Neural cell (in vitro differentiated cells): ENCODE results near the gene WIPI1. TPM values are rescaled to one million over a fixed set of nuclear protein-coding genes. Genes with fewer than 3 reads are reported as not detected.

Source experiments
- H2AFZ ChIP-seq: fragments of 200-600, 300-800 bp; sonication (generic), shearing (Covaris generic); 2 replicates; pipeline ENCODE4 v1.6.0; 2014; ENCODE audit warnings: low read depth, mild to moderate bottlenecking, antibody characterized with exemption, low read length, moderate library complexity
- H3F3A ChIP-seq: fragments of 200-600 bp; shearing (Covaris generic); 2 replicates; pipeline ENCODE4 v1.6.1; 2016; ENCODE audit warnings: mild to moderate bottlenecking, moderate library complexity, mixed read lengths, antibody characterized with exemption, low read length; ENCODE audit not compliant: insufficient read depth, poor library complexity, severe bottlenecking
- H3K27ac ChIP-seq: fragments of 200-600, 300-800 bp; sonication (generic), shearing (Covaris generic); 2 replicates; pipeline ENCODE4 v1.5.1; 2014; ENCODE audit warnings: mild to moderate bottlenecking, low read length, moderate library complexity
- H3K27me3 ChIP-seq: fragments of 300-800, 200-600 bp; sonication (generic), shearing (Covaris generic); 2 replicates; pipeline ENCODE4 v1.6.0; 2014; ENCODE audit warnings: mild to moderate bottlenecking, low read depth, low read length, moderate library complexity; ENCODE audit not compliant: insufficient read depth
- H3K36me3 ChIP-seq: fragments of 300-800, 200-600 bp; sonication (generic), shearing (Covaris generic); 2 replicates; pipeline ENCODE4 v1.5.1; 2014; ENCODE audit warnings: mild to moderate bottlenecking, antibody characterized with exemption, low read length, moderate library complexity; ENCODE audit not compliant: insufficient read depth
- H3K4me2 ChIP-seq: fragments of 300-800, 200-600 bp; sonication (generic), shearing (Covaris generic); 2 replicates; pipeline ENCODE4 v1.6.0; 2014; ENCODE audit warnings: mild to moderate bottlenecking, low read length
- H3K4me3 ChIP-seq: fragments of 300-800, 200-600 bp; sonication (generic), shearing (Covaris generic); 2 replicates; pipeline ENCODE4 v1.5.1; 2014; ENCODE audit warnings: mild to moderate bottlenecking, low read length, moderate library complexity
- H3K79me2 ChIP-seq: fragments of 200-600 bp; shearing (Covaris generic); replicated peaks from 2 replicates; pipeline ENCODE4 v1.6.0; 2014; ENCODE audit warnings: mild to moderate bottlenecking, low read length, moderate library complexity; ENCODE audit not compliant: insufficient read depth
- H3K9ac ChIP-seq: fragments of 300-800, 200-600 bp; sonication (generic), shearing (Covaris generic); 2 replicates; pipeline ENCODE4 v1.6.1; 2016; ENCODE audit warnings: mild to moderate bottlenecking, low read length, mixed read lengths
- H3K9me2 ChIP-seq: fragments of 200-600 bp; shearing (Covaris generic); 2 replicates; pipeline ENCODE4 v1.6.1; 2016; ENCODE audit warnings: mild to moderate bottlenecking, low read length, mixed read lengths; ENCODE audit not compliant: insufficient read depth
- H3K9me3 ChIP-seq: fragments of 200-600, 300-800 bp; sonication (generic), shearing (Covaris generic); 2 replicates; pipeline ENCODE4 v1.6.1; 2016; ENCODE audit warnings: mild to moderate bottlenecking, mixed run types, low read length, moderate library complexity, mixed read lengths
- H4K20me1 ChIP-seq: fragments of 200-600 bp; shearing (Covaris generic); 2 replicates; pipeline ENCODE4 v1.6.1; 2016; ENCODE audit warnings: mild to moderate bottlenecking, mixed run types; ENCODE audit not compliant: insufficient read depth
- EP300 ChIP-seq: fragments of 450-650 bp; conservative IDR thresholded peaks from 2 replicates; pipeline ENCODE4 v1.6.1; 2014; ENCODE audit warnings: antibody characterized with exemption, mild to moderate bottlenecking, moderate library complexity; ENCODE audit not compliant: poor library complexity, severe bottlenecking
- EZH2 ChIP-seq: fragments of 200-600, 300-800 bp; shearing (Covaris generic), sonication (generic); IDR thresholded peaks from 2 replicates; pipeline ENCODE4 v1.6.1; 2014; ENCODE audit warnings: antibody characterized with exemption, low read length, borderline replicate concordance, mild to moderate bottlenecking; ENCODE audit not compliant: insufficient read depth, poor library complexity, severe bottlenecking
- MXI1 ChIP-seq: fragments of 450-650 bp; conservative IDR thresholded peaks from 2 replicates; pipeline ENCODE4 v1.6.1; 2014; ENCODE audit warnings: antibody characterized with exemption, mild to moderate bottlenecking; ENCODE audit not compliant: poor library complexity, severe bottlenecking
- POLR2AphosphoS5 ChIP-seq: IDR thresholded peaks from 2 replicates; pipeline ENCODE4 v1.6.1; 2012
- RAD21 ChIP-seq: fragments of 450-650 bp; conservative IDR thresholded peaks from 2 replicates; pipeline ENCODE4 v1.6.1; 2014; ENCODE audit warnings: antibody characterized with exemption, mild to moderate bottlenecking, moderate library complexity
- REST ChIP-seq: IDR thresholded peaks from 2 replicates; pipeline ENCODE4 v1.6.1; 2012; ENCODE audit warnings: borderline replicate concordance
- SMC3 ChIP-seq: fragments of 450-650 bp; conservative IDR thresholded peaks from 2 replicates; pipeline ENCODE4 v1.6.1; 2014; ENCODE audit warnings: antibody characterized with exemption, mild to moderate bottlenecking, moderate library complexity; ENCODE audit not compliant: poor library complexity
- TAF1 ChIP-seq: IDR thresholded peaks from 2 replicates; pipeline ENCODE4 v1.6.1; 2012; ENCODE audit warnings: low read depth
- polyA plus RNA-seq: library from polyadenylated mRNA; depleted of rRNA; stranded (reverse); fragments of >200 nt; gene quantifications from 2 replicates; pipeline ENCODE4 v1.2.3, GENCODE V29; 2014
- TF ChIP-seq, protein P1 (sequence below): fragments of 450-650 bp; IDR thresholded peaks from 2 replicates; pipeline ENCODE4 v1.5.1; 2014; ENCODE audit warnings: antibody characterized with exemption, mild to moderate bottlenecking, moderate library complexity; ENCODE audit not compliant: poor library complexity, severe bottlenecking

Gene WIPI1
- polyA plus RNA-seq, 1 donor from 2014 or later = 17.8 TPM

DNA sequence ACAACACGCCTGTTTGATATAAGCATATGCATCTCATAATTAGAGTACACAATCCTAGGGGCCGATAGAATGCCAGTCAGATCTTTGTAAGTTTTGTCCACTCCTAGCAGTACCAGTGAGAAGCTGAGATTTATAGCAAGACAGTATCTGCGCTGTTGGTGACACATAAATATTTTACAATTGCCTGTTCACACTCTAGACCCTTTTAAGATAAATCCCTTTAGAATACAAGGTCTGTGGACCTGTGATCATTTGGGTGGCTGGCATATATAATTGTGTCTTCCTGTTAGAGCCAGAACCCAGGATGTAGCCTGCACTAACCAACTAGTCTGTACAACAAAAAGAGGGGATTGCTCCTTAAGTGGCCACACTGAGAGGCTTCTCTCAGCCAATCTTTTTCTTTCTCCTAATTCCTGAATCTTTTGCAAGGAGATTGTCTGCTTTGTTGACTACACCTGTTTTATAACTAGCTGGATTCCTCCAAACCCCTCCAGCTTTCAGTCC lies 74.7 kb downstream of the WIPI1 start:
- Histone ChIP-seq H3K9me3 (no peaks in the 10 kb centered on the region), H2AFZ (no peak overlapping the region), H3K4me3 (no peak overlapping the region), H3K9me2 (no peaks in the 10 kb centered on the region), H3K4me2 (no peak overlapping the region), H3K27me3 (no peaks in the 10 kb centered on the region), H4K20me1 (no peaks in the 10 kb centered on the region), H3K9ac (no peak overlapping the region), H3K27ac (no peak overlapping the region), H3K79me2 (no peaks in the 10 kb centered on the region), H3K36me3 (no peaks in the 10 kb centered on the region), H3F3A (no peaks in the 10 kb centered on the region)
- TF ChIP-seq SMC3 (no peak), REST (no peak), RAD21 (no peak), TAF1 (no peak), MXI1 (no peak), EP300 (no peak)

DNA sequence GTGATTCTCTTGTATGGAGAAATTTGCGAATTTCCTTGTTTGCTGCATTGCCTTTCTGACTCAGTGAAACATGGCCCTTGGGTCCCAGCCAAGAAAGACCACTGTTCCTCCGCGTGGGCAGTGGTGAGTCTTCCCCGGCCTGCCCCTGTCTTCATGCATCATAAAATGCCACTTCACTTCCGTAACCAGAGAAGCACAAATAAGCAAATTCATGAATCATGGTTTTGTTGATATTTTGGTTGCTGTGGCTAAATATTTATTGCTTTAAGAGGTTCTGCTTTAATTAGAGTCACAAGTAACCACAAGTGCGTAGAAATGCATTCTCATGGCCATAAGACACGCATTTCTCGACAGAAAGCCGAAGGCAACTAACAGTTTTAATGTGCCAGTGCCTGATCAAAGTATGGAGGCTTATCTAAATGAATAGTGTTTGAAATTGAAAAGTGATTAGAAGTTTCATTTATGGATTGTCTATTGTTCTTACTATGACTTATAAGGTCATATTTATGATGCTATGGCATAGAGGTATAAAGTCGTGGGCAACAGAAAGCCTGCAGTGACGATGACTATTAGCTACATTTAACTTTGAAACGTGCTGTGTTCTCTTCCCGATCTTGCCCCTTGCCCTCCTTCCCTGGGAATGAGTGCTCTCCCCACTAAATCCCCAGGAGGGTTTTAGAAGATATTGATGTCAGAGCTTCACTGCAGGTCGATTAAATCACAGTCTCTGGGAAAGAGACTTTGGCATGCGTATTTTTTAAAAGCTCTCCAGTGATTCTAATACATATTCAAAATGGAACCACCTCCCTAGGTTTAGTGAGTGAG lies 76.0 kb downstream of the WIPI1 start:
- H3K36me3 ChIP-seq = no peaks in the 10 kb centered on the region
- no peaks in the 10 kb centered on the region for H3F3A ChIP-seq
- H3K9me2 ChIP-seq = no peaks in the 10 kb centered on the region
- H3K79me2 ChIP-seq = no peaks in the 10 kb centered on the region
- no peaks in the 10 kb centered on the region for H4K20me1 ChIP-seq
- H3K4me2 ChIP-seq = no peak overlapping the region
- no peaks in the 10 kb centered on the region for H3K27me3 ChIP-seq
- TF ChIP-seq MXI1 = no peak
- no peak for TF ChIP-seq POLR2AphosphoS5
- no peak overlapping the region for H2AFZ ChIP-seq
- H3K4me3 ChIP-seq = no peak overlapping the region
- no peak overlapping the region for H3K27ac ChIP-seq
- H3K9ac ChIP-seq = no peak overlapping the region
- H3K9me3 ChIP-seq = no peaks in the 10 kb centered on the region

DNA sequence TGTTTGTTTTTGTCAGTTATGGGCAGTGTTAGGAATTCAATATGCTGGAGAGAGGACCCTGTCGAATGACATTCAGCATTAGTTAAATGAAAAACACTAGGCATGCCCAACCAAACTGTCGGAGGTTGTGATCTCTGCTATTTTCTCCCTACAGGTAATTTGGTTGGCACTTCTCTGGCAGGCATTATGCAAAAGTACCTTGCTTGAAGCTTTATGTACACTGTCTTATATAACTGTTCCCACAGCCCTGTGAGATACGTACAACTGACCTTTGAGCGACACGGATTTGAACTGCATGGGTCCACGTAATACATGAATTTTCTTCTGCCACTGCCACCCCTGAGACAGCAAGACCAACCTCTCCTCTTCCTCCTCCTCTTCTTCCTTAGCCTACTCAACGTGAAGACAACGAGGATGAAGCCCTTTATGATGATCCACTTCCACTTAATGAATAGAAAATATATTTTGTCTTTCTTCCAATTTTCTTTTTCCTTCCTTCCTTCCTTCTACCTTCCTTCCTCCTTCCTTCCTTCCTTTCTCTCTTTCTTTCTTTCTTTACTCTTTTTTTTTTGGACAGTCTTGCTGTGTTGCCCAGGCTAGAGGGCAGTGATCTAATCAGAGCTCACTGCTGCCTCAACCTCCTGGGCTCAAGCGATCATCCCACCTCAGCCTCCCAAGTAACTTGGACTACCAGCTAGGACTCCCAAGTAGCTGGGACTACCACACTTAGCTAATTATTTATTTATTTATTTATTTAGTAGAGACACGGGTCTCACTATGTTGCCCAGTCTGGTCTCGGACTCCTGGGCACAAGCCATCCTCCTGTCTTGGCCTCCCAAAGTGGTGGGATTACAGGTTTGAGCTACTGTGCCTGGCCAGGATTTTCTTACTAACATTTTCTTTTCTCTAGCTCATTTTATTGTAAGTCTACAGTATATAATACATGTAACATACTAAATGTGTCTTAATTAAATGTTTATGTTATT lies 77.3 kb downstream of the WIPI1 start:
- Histone ChIP-seq H3K9ac (no peak overlapping the region), H3K27me3 (no peaks in the 10 kb centered on the region), H3K36me3 (no peaks in the 10 kb centered on the region), H3K9me3 (no peaks in the 10 kb centered on the region), H2AFZ (no peak overlapping the region), H3K4me2 (no peak overlapping the region), H3K79me2 (no peaks in the 10 kb centered on the region), H3K27ac (no peak overlapping the region), H3K4me3 (no peak overlapping the region), H3K9me2 (no peaks in the 10 kb centered on the region), H4K20me1 (no peaks in the 10 kb centered on the region), H3F3A (no peaks in the 10 kb centered on the region)
- TF ChIP-seq, protein P1, sequence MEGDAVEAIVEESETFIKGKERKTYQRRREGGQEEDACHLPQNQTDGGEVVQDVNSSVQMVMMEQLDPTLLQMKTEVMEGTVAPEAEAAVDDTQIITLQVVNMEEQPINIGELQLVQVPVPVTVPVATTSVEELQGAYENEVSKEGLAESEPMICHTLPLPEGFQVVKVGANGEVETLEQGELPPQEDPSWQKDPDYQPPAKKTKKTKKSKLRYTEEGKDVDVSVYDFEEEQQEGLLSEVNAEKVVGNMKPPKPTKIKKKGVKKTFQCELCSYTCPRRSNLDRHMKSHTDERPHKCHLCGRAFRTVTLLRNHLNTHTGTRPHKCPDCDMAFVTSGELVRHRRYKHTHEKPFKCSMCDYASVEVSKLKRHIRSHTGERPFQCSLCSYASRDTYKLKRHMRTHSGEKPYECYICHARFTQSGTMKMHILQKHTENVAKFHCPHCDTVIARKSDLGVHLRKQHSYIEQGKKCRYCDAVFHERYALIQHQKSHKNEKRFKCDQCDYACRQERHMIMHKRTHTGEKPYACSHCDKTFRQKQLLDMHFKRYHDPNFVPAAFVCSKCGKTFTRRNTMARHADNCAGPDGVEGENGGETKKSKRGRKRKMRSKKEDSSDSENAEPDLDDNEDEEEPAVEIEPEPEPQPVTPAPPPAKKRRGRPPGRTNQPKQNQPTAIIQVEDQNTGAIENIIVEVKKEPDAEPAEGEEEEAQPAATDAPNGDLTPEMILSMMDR = no peak
- no peak for TF ChIP-seq TAF1
- TF ChIP-seq EP300 = no peak
- TF ChIP-seq REST = no peak
- no peak for TF ChIP-seq EZH2
- TF ChIP-seq POLR2AphosphoS5 = no peak
